Esophagus squamous epithelium (tissue), 4 donors: ENCODE measurements around the gene SPNS1.

ENCODE experiments used
- CTCF ChIP-seq, 6 experiments: fragments of 450-650 bp in 4 of 6; fragments of 200-600 bp in 2 of 6; sonication (generic) in 2 of 6; IDR thresholded peaks; one replicate each; pipeline ENCODE4 v1.5.1; 2016 to 2019; ENCODE audit warnings: antibody characterized with exemption in 6 of 6, mild to moderate bottlenecking in 4 of 6, moderate library complexity in 4 of 6
- POLR2A ChIP-seq, 4 donors: fragments of 450-650 bp; IDR thresholded peaks; one replicate each; pipeline ENCODE4 v1.6.1; 2017; ENCODE audit warnings: antibody characterized with exemption in 4 of 4, mild to moderate bottlenecking in 4 of 4, moderate library complexity in 3 of 4

- TF ChIP-seq CTCF (IDR thresholded peaks at IDR 0.05): no peak
- no peak for TF ChIP-seq POLR2A (IDR thresholded peaks at IDR 0.05)
Measured at GRCh38 chr16:29024278-29024677, 49.7 kb downstream of the SPNS1 start.
